ENCODE measurements around the gene PIK3C3. TPM values are rescaled to one million over a fixed set of nuclear protein-coding genes. Genes with fewer than 3 reads are reported as not detected.
"Not testable (repeated sequence)": the region's sequence is repeated elsewhere in the genome, so short reads cannot be mapped to it uniquely, and the experiment has no call there.

PIK3C3 gene
- total RNA-seq, 6 donors from 2014 or later = 26.5 to 78.6 (median 44.9) TPM

DNA sequence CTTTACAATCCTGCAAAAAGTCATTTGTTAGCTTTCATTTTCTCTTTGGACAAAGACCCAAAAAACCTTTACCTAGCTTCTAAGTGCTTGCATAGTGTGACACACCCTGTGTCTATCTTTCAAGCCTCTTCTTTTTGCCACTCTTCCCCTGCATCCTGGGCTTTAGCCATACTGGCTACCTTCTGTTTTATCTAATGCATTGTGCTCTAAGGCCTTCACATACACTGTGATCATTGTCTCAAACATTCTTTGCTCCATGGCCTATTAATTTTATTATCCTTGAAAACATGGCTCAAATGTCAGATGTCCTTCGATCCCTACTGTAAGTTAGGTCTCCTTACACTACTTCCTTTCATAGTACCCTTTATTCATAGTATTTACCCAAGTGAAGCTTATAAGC lies 84.4 kb downstream of the PIK3C3 start:
- Histone ChIP-seq H3K4me3 (no peak overlapping the region), H3K27me3 (no peaks in the 10 kb centered on the region), H3K36me3 (peaks cover 11 to 91% (median 35%) of the 10 kb centered on the region in 4 donors), H3K9me3 (no peaks in the 10 kb centered on the region), H3K4me1 (no peaks in the 10 kb centered on the region), H3K27ac (no peak overlapping the region)
- ATAC-seq (ENCODE audit: low FRiP score in 2 of 2) (no peak), DNase-seq (no peak)
- TF ChIP-seq POLR2A (IDR thresholded peaks at IDR 0.05) = no peak
- WGBS, 2 donors = 93 to 100% methylated on average over 1 of the region's 1 CpG

DNA sequence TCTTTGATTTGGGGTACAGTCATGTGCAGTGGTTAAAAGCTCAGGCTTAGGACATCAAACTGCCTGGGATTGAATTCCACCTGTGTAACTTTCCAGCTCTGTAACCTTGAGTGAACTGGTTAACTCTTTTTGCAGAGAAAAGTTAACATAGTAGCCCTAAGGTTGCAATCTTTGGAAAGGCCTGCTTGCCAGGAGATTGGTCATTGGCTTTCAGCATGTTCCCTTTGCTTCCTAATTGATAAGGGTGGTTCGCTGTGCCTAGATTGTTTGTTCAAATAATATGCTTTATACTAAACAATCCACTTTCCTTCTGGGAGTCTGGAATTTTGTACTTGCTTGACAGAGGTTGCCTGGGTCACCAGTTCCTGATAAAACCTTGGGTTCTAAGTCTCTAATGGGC lies 86.8 kb downstream of the PIK3C3 start:
- 76 to 78% methylated on average over 1 of the region's 1 CpG for WGBS, 2 donors
- Histone ChIP-seq H3K36me3 (peaks cover 11 to 75% (median 35%) of the 10 kb centered on the region in 4 donors), H3K27ac (no peak overlapping the region), H3K4me1 (no peaks in the 10 kb centered on the region), H3K27me3 (no peaks in the 10 kb centered on the region), H3K9me3 (no peaks in the 10 kb centered on the region), H3K4me3 (no peak overlapping the region)
- TF ChIP-seq, protein P1, sequence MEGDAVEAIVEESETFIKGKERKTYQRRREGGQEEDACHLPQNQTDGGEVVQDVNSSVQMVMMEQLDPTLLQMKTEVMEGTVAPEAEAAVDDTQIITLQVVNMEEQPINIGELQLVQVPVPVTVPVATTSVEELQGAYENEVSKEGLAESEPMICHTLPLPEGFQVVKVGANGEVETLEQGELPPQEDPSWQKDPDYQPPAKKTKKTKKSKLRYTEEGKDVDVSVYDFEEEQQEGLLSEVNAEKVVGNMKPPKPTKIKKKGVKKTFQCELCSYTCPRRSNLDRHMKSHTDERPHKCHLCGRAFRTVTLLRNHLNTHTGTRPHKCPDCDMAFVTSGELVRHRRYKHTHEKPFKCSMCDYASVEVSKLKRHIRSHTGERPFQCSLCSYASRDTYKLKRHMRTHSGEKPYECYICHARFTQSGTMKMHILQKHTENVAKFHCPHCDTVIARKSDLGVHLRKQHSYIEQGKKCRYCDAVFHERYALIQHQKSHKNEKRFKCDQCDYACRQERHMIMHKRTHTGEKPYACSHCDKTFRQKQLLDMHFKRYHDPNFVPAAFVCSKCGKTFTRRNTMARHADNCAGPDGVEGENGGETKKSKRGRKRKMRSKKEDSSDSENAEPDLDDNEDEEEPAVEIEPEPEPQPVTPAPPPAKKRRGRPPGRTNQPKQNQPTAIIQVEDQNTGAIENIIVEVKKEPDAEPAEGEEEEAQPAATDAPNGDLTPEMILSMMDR (IDR thresholded peaks at IDR 0.05) = no peak
- no peak for TF ChIP-seq POLR2AphosphoS5 (IDR thresholded peaks at IDR 0.05)
- no peak for TF ChIP-seq EP300 (IDR thresholded peaks at IDR 0.05)
- TF ChIP-seq POLR2A (IDR thresholded peaks at IDR 0.05) = no peak
- ATAC-seq (ENCODE audit: low FRiP score in 2 of 2) (no peak), DNase-seq (no peak)

DNA sequence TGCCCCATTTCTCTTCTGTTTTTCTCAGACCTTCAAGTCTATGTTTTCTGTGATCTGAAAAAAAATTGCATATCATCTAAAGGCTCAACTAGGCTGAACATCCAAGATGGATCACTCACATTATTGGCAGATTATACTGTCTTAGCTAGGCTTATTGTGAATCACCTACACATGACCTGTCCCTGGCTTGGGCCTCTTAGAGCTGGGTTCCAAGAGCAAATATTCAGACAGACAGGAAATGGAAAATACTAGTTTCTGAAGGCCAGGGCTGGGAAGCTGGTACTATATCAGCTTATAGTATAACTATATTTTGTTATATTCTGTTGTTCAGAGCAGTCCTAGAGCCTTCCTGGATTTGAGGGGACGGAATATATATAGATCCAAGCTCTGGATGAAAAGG lies 90.3 kb downstream of the PIK3C3 start:
- H3K36me3 ChIP-seq = peaks cover under 1 to 56% (median 30%) of the 10 kb centered on the region in 4 donors

DNA sequence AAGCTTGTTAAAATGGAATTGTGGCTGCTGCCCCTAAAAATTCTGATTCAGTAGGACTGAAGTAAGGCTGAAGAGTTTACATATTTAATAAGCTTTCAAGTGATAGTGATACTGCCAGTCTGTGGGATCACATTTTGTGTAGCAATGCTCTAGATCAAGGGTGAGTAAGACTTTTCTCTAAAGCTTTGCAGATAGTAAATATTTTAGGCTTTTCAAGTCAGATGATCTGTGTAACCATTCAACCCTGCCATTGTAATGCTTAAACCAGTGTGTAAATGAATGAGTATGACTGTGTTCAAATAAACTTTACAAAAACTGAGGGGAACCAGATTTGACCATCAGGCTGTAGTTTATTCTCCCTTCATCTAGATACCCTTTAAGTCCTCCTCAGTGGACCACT lies 92.7 kb downstream of the PIK3C3 start:
- Histone ChIP-seq H3K27ac (no peak overlapping the region), H3K4me1 (no peaks in the 10 kb centered on the region), H3K27me3 (no peaks in the 10 kb centered on the region), H3K4me3 (no peak overlapping the region), H3K9me3 (no peaks in the 10 kb centered on the region), H3K36me3 (peaks cover 3 to 47% (median 23%) of the 10 kb centered on the region in 4 donors)
- TF ChIP-seq POLR2AphosphoS5 (IDR thresholded peaks at IDR 0.05) (no peak), EP300 (IDR thresholded peaks at IDR 0.05) (no peak), POLR2A (IDR thresholded peaks at IDR 0.05) (no peak)
- TF ChIP-seq, protein P1 (IDR thresholded peaks at IDR 0.05) = no peak
- no peak for ATAC-seq (ENCODE audit: low FRiP score in 2 of 2)
- DNase-seq = no peak

More for the DNA sequence above, 90.3 kb downstream of the PIK3C3 start:
- TF ChIP-seq POLR2A (IDR thresholded peaks at IDR 0.05) (no peak), EP300 (IDR thresholded peaks at IDR 0.05) (no peak), POLR2AphosphoS5 (IDR thresholded peaks at IDR 0.05) (no peak)
- TF ChIP-seq, protein P1 (IDR thresholded peaks at IDR 0.05) = no peak
- DNase-seq = no peak
- 97% methylated on average over 1 of the region's 1 CpG for WGBS, 2 donors
- Histone ChIP-seq H3K9me3 (no peaks in the 10 kb centered on the region), H3K27ac (no peak overlapping the region), H3K4me1 (no peaks in the 10 kb centered on the region), H3K4me3 (no peak overlapping the region), H3K27me3 (no peaks in the 10 kb centered on the region)
- no peak for ATAC-seq (ENCODE audit: low FRiP score in 2 of 2)

DNA sequence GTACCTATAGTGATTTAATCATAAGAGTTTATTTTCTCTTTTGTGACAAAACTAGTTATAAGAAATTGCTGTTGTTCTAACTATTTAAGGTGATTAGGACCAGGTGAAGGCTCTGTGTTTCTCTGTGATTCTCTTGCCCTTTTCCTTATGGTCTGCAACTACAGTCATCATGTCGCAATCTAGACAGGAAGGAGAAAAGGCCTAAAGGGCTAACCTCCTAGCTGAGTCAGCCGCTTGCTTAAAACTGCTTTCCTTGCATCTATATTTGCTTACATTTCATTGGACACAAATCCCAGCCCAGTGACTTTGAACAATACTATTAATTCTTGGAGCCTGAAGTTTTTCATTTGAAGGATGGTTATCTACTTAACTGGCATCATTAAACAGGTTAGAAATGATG lies 93.1 kb downstream of the PIK3C3 start:
- Histone ChIP-seq H3K36me3 (peaks cover 3 to 42% (median 22%) of the 10 kb centered on the region in 4 donors), H3K4me3 (no peak overlapping the region), H3K27me3 (no peaks in the 10 kb centered on the region), H3K9me3 (no peaks in the 10 kb centered on the region), H3K4me1 (no peaks in the 10 kb centered on the region), H3K27ac (no peak overlapping the region)
- 65 to 83% methylated on average over 2 of the region's 2 CpGs for WGBS, 2 donors
- TF ChIP-seq POLR2AphosphoS5 (IDR thresholded peaks at IDR 0.05) (no peak), POLR2A (IDR thresholded peaks at IDR 0.05) (no peak), EP300 (IDR thresholded peaks at IDR 0.05) (no peak)
- TF ChIP-seq, protein P1 (IDR thresholded peaks at IDR 0.05) = no peak
- ATAC-seq (ENCODE audit: low FRiP score in 2 of 2) (peak in 1 of 2 donors; percentile 62), DNase-seq (no peak)

DNA sequence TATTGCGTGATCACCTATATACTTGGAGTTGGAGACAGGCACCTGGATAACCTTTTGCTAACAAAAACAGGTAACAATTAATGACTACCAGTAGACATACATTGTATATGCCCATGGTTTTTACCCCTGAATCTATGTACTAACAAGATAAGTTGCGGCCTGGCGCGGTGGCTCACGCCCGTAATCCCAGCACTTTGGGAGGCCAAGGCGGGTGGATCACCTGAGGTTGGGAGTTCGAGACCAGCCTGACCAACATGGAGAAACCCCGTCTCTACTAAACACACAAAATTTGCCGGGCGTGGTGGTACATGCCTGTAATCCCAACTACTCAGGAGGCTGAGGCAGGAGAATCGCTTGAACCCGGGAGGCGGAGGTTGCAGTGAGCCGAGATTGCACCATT lies 94.5 kb downstream of the PIK3C3 start:
- DNase-seq = peak in 1 of 2 donors; percentile 58
- H3K9me3 ChIP-seq; H3K27ac ChIP-seq; ATAC-seq (ENCODE audit: low FRiP score in 2 of 2); H3K4me1 ChIP-seq; H3K27me3 ChIP-seq; H3K4me3 ChIP-seq: not testable (repeated sequence)
- peaks cover 3 to 28% (median 17%) of the 10 kb centered on the region in 4 donors for H3K36me3 ChIP-seq
- WGBS, 2 donors = 97 to 99% methylated on average over 11 to 15 of the region's 15 CpGs

All from upper lobe of left lung (tissue), 6 donors.